Measurements from ENCODE around the gene SPAG5.

The SPAG5 gene

GRCh38 chr17:28624148-28624547 lies 25.3 kb upstream of the SPAG5 start:
- Histone ChIP-seq H2AFZ (ENCODE audit: low read length) (no peak overlapping the region), H3F3A (ENCODE audit: insufficient read depth, low read length) (no peaks in the 10 kb centered on the region), H3K9me3 (ENCODE audit: low read length) (no peaks in the 10 kb centered on the region), H3K4me2 (ENCODE audit: low read length) (no peak overlapping the region), H3K36me3 (ENCODE audit: insufficient read depth, low read length) (peaks cover 93% of the 10 kb centered on the region), H3K4me1 (ENCODE audit: insufficient read depth, low read length, severe bottlenecking) (no peaks in the 10 kb centered on the region), H3K79me2 (ENCODE audit: insufficient read depth, low read length) (no peaks in the 10 kb centered on the region), H3K27ac (ENCODE audit: low read depth, low read length, poor library complexity, severe bottlenecking) (no peak overlapping the region), H3K4me3 (ENCODE audit: low read depth, low read length, poor library complexity, severe bottlenecking) (no peak overlapping the region), H3K9me2 (ENCODE audit: low read depth, low read length) (no peaks in the 10 kb centered on the region), H3K27me3 (ENCODE audit: insufficient read depth, low read length) (no peaks in the 10 kb centered on the region), H4K20me1 (ENCODE audit: insufficient read depth, low read length) (no peaks in the 10 kb centered on the region), H3K9ac (ENCODE audit: low read length) (no peak overlapping the region)
- no peak for TF ChIP-seq EZH2 (IDR thresholded peaks at IDR 0.05; ENCODE audit: borderline replicate concordance, low read length)
- TF ChIP-seq, protein P1, sequence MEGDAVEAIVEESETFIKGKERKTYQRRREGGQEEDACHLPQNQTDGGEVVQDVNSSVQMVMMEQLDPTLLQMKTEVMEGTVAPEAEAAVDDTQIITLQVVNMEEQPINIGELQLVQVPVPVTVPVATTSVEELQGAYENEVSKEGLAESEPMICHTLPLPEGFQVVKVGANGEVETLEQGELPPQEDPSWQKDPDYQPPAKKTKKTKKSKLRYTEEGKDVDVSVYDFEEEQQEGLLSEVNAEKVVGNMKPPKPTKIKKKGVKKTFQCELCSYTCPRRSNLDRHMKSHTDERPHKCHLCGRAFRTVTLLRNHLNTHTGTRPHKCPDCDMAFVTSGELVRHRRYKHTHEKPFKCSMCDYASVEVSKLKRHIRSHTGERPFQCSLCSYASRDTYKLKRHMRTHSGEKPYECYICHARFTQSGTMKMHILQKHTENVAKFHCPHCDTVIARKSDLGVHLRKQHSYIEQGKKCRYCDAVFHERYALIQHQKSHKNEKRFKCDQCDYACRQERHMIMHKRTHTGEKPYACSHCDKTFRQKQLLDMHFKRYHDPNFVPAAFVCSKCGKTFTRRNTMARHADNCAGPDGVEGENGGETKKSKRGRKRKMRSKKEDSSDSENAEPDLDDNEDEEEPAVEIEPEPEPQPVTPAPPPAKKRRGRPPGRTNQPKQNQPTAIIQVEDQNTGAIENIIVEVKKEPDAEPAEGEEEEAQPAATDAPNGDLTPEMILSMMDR (IDR thresholded peaks at IDR 0.05; ENCODE audit: low read length): no peak

GRCh38 chr17:28623696-28624095 lies 24.9 kb upstream of the SPAG5 start:
- Histone ChIP-seq H3K27me3 (ENCODE audit: insufficient read depth, low read length) (no peaks in the 10 kb centered on the region), H3K4me3 (ENCODE audit: low read depth, low read length, poor library complexity, severe bottlenecking) (no peak overlapping the region), H4K20me1 (ENCODE audit: insufficient read depth, low read length) (no peaks in the 10 kb centered on the region), H2AFZ (ENCODE audit: low read length) (no peak overlapping the region), H3K27ac (ENCODE audit: low read depth, low read length, poor library complexity, severe bottlenecking) (no peak overlapping the region), H3K4me2 (ENCODE audit: low read length) (no peak overlapping the region), H3K4me1 (ENCODE audit: insufficient read depth, low read length, severe bottlenecking) (no peaks in the 10 kb centered on the region), H3K9me3 (ENCODE audit: low read length) (no peaks in the 10 kb centered on the region), H3F3A (ENCODE audit: insufficient read depth, low read length) (no peaks in the 10 kb centered on the region), H3K9me2 (ENCODE audit: low read depth, low read length) (no peaks in the 10 kb centered on the region), H3K79me2 (ENCODE audit: insufficient read depth, low read length) (no peaks in the 10 kb centered on the region), H3K9ac (ENCODE audit: low read length) (no peak overlapping the region), H3K36me3 (ENCODE audit: insufficient read depth, low read length) (peaks cover 96% of the 10 kb centered on the region)
- TF ChIP-seq, protein P1 (IDR thresholded peaks at IDR 0.05; ENCODE audit: low read length): no peak
- no peak for TF ChIP-seq EZH2 (IDR thresholded peaks at IDR 0.05; ENCODE audit: borderline replicate concordance, low read length)

DNA sequence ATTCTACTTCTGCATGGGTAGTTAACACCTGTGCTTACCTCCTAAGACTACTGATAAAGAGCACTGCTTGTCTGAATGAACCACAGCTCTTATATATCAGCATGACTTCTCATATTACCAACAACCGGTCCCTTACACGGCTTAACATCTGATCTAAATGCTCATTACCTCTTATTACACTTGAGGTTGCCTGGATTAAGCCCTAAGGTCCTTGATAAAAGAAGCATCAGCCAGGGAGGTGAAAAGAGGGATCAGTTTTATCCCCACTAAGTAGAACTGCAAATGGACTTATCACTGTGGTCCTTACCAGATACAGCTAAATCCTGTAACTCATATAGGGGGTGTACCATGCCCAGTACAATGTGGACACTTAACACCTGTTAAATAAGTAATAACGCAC lies 23.4 kb upstream of the SPAG5 start:
- Histone ChIP-seq H3K36me3 (ENCODE audit: insufficient read depth, low read length) (peaks cover 95% of the 10 kb centered on the region), H4K20me1 (ENCODE audit: insufficient read depth, low read length) (no peaks in the 10 kb centered on the region)
- no peak for TF ChIP-seq EZH2 (IDR thresholded peaks at IDR 0.05; ENCODE audit: borderline replicate concordance, low read length)
- TF ChIP-seq, protein P1 (IDR thresholded peaks at IDR 0.05; ENCODE audit: low read length): no peak

More for the DNA sequence above, 23.4 kb upstream of the SPAG5 start:
- Histone ChIP-seq H3K4me1 (ENCODE audit: insufficient read depth, low read length, severe bottlenecking) (no peaks in the 10 kb centered on the region), H3K4me3 (ENCODE audit: low read depth, low read length, poor library complexity, severe bottlenecking) (no peak overlapping the region), H3K79me2 (ENCODE audit: insufficient read depth, low read length) (no peaks in the 10 kb centered on the region), H3K9ac (ENCODE audit: low read length) (no peak overlapping the region), H3K4me2 (ENCODE audit: low read length) (no peak overlapping the region), H3K27me3 (ENCODE audit: insufficient read depth, low read length) (no peaks in the 10 kb centered on the region), H3K9me3 (ENCODE audit: low read length) (no peaks in the 10 kb centered on the region), H3K9me2 (ENCODE audit: low read depth, low read length) (no peaks in the 10 kb centered on the region), H3F3A (ENCODE audit: insufficient read depth, low read length) (no peaks in the 10 kb centered on the region), H2AFZ (ENCODE audit: low read length) (no peak overlapping the region), H3K27ac (ENCODE audit: low read depth, low read length, poor library complexity, severe bottlenecking) (no peak overlapping the region)
